NOMO-1 treated with DMSO at 0.1 percent for 48 hours (cell line): ENCODE data around the gene KDM5C.

Experiments
- DNase-seq: peaks from one replicate; lab custom pipeline; 2025; ENCODE audit not compliant: unreplicated experiment; lab: John Stamatoyannopoulos, UW

The KDM5C gene

GRCh38 chrX:53224860-53225797, at the start of gene KDM5C:
Gene KDM5C (minus strand): TSS chrX:53225207. CDS start chrX:53224889, 318 bp downstream.
- peak; percentile 86 for DNase-seq

GRCh38 chrX:53272808-53273337, 47.9 kb upstream of the KDM5C start:
- no peak for DNase-seq

GRCh38 chrX:53269536-53270107, 44.6 kb upstream of the KDM5C start:
- DNase-seq, result no peak

- DNase-seq, result no peak
These were observed 43.2 kb upstream of the KDM5C start for GRCh38 chrX:53268173-53268572.

GRCh38 chrX:53266914-53267313, 41.9 kb upstream of the KDM5C start:
- DNase-seq, result peak; percentile 37

- no peak for DNase-seq
These were observed 41.0 kb upstream of the KDM5C start for GRCh38 chrX:53265771-53266574.

- DNase-seq, result peak; percentile 21
These were observed 38.6 kb upstream of the KDM5C start for GRCh38 chrX:53263597-53264094.

GRCh38 chrX:53262918-53263394, 37.9 kb upstream of the KDM5C start:
- peak; percentile 73 for DNase-seq

GRCh38 chrX:53262189-53262917, 37.3 kb upstream of the KDM5C start:
- no peak for DNase-seq

- DNase-seq, result no peak
These were observed 36.5 kb upstream of the KDM5C start for GRCh38 chrX:53261355-53261972.

- DNase-seq, result no peak
These were observed 35.8 kb upstream of the KDM5C start for GRCh38 chrX:53260836-53261235.

GRCh38 chrX:53257670-53258423, 32.8 kb upstream of the KDM5C start:
- no peak for DNase-seq

- DNase-seq, result no peak
These were observed 32.2 kb upstream of the KDM5C start for GRCh38 chrX:53257166-53257565.

- no peak for DNase-seq
These were observed 31.5 kb upstream of the KDM5C start for GRCh38 chrX:53256446-53257041.

- DNase-seq, result no peak
These were observed 30.8 kb upstream of the KDM5C start for GRCh38 chrX:53255738-53256191.

GRCh38 chrX:53254570-53255461, 29.8 kb upstream of the KDM5C start:
- DNase-seq, result no peak

- no peak for DNase-seq
These were observed 28.4 kb upstream of the KDM5C start for GRCh38 chrX:53253293-53254020.
